Hepatocyte (in vitro differentiated cells): ENCODE measurements around the gene TIAM1.

ENCODE experiments used
- CTCF ChIP-seq: fragments of 200-600 bp; sonication (generic); IDR thresholded peaks from 2 replicates; pipeline ENCODE4 v1.5.1; 2016; ENCODE audit warnings: antibody characterized with exemption, mild to moderate bottlenecking; ENCODE audit not compliant: poor library complexity
- EZH2 ChIP-seq: fragments of 200-600 bp; sonication (generic); IDR thresholded peaks from 2 replicates; pipeline ENCODE4 v1.6.1; 2016; ENCODE audit warnings: antibody characterized with exemption, mild to moderate bottlenecking, borderline replicate concordance

DNA sequence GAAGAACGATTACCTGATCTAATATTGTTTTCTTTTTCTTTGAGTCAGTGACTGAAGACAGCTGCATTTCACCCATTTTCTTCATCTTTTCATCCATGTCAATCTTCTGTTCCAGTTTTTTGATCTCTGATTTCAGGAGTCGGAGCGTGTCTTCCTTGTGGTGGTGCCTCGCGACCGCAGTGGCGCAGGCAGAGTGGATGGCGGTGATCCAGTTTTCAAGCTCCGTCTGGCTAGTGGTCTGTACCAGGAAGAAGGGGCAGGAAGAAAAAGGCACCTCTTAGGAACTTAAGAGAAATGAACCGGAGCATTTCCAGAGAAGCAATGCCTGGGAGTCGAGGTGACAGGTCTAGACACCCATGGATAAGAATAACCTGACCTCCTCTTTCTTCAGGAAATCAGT is 118.3 kb downstream of the TIAM1 start:
- TF ChIP-seq CTCF = no peak
- no peak for TF ChIP-seq EZH2
